ENCODE measurements around the gene AATF.

AATF gene

DNA sequence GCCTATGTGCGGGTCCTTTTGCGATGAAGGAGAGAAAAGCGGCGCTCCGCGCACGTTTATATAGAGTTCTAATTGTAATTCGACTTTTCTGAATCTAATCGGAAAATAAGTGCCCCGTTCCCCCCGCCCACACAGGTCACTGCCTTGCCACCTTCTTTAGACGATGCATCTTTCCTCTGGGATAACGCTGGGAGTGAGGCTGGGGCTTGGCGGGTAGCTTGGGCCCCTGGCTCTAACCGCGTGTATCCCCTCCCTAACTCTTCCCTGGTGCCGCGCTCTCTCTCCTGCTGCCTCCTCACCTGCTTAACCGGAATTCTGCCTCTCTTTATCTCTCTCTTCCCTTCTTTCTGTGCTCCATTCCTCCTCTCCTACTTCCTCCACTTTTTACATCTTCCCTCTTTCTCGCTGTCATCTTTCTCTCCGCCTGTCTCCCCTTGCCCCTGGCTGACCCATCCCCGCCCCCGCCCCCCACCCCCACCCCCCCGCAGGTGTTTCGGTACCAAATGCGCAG lies 8.9 kb upstream of the AATF start:
- CTCF ChIA-PET: no interaction called here
- POLR2A ChIA-PET: no interaction called here
- TF ChIP-seq ZNF384 (IDR thresholded peaks at IDR 0.05) (no peak), ARNT (IDR thresholded peaks at IDR 0.05) (no peak), BHLHE40 (IDR thresholded peaks at IDR 0.05; ENCODE audit: borderline replicate concordance) (no peak), ELF4 (IDR thresholded peaks at IDR 0.05) (no peak), CTBP1 (IDR thresholded peaks at IDR 0.05; ENCODE audit: borderline replicate concordance) (no peak), FOXK2 (IDR thresholded peaks at IDR 0.05) (no peak), LEF1 (IDR thresholded peaks at IDR 0.05; ENCODE audit: borderline replicate concordance) (no peak), L3MBTL2 (conservative IDR thresholded peaks at IDR 0.05) (no peak), FOXM1 (IDR thresholded peaks at IDR 0.05; ENCODE audit: borderline replicate concordance) (no peak), HDGF (IDR thresholded peaks at IDR 0.05; ENCODE audit: borderline replicate concordance) (no peak), SUZ12 (IDR thresholded peaks at IDR 0.05) (no peak), TARDBP (IDR thresholded peaks at IDR 0.05) (no peak)
- TF ChIP-seq, protein P1, sequence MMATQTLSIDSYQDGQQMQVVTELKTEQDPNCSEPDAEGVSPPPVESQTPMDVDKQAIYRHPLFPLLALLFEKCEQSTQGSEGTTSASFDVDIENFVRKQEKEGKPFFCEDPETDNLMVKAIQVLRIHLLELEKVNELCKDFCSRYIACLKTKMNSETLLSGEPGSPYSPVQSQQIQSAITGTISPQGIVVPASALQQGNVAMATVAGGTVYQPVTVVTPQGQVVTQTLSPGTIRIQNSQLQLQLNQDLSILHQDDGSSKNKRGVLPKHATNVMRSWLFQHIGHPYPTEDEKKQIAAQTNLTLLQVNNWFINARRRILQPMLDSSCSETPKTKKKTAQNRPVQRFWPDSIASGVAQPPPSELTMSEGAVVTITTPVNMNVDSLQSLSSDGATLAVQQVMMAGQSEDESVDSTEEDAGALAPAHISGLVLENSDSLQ (IDR thresholded peaks at IDR 0.05): no peak
- no peak for DNase-seq (ENCODE audit: extremely low spot score)

DNA sequence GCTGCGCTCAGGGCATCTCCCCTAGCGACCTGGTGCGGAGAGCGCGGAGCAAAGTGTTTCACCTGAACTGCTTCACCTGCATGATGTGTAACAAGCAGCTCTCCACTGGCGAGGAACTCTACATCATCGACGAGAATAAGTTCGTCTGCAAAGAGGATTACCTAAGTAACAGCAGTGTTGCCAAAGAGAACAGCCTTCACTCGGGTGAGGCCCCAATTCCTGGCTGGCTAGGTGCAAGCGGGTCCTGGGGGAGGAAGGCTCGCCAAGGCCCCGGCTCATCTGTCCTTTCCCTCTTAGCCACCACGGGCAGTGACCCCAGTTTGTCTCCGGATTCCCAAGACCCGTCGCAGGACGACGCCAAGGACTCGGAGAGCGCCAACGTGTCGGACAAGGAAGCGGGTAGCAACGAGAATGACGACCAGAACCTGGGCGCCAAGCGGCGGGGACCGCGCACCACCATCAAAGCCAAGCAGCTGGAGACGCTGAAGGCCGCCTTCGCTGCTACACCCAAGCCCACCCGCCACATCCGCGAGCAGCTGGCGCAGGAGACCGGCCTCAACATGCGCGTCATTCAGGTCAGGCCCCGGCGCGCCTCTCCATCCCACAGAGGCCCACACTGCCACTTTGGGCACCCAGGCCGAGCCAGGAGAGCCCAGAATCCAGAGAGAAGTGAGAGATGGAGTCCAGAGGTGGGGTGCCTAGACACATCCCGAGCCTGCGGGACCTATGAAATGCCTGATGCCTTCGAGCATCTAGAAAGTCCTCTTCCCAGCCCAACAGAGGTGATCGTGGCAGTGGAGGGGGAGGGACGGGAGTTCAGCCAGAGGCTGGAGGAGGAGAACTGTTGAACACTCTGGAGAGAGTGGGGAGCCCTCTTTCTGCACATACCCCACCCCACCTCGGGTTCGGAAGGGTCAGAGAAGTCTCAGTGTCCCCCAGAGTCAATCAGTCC lies 8.2 kb upstream of the AATF start:
- DNase-seq (ENCODE audit: extremely low spot score): no peak
- ChIA-PET CTCF (no interaction called here), POLR2A (no interaction called here)
- TF ChIP-seq L3MBTL2 (conservative IDR thresholded peaks at IDR 0.05) (no peak), NFRKB (IDR thresholded peaks at IDR 0.05) (no peak), BHLHE40 (IDR thresholded peaks at IDR 0.05; ENCODE audit: borderline replicate concordance) (no peak), FOXM1 (IDR thresholded peaks at IDR 0.05; ENCODE audit: borderline replicate concordance) (no peak), ELF4 (IDR thresholded peaks at IDR 0.05) (no peak), SP1 (IDR thresholded peaks at IDR 0.05) (no peak), CTBP1 (IDR thresholded peaks at IDR 0.05; ENCODE audit: borderline replicate concordance) (no peak)

DNA sequence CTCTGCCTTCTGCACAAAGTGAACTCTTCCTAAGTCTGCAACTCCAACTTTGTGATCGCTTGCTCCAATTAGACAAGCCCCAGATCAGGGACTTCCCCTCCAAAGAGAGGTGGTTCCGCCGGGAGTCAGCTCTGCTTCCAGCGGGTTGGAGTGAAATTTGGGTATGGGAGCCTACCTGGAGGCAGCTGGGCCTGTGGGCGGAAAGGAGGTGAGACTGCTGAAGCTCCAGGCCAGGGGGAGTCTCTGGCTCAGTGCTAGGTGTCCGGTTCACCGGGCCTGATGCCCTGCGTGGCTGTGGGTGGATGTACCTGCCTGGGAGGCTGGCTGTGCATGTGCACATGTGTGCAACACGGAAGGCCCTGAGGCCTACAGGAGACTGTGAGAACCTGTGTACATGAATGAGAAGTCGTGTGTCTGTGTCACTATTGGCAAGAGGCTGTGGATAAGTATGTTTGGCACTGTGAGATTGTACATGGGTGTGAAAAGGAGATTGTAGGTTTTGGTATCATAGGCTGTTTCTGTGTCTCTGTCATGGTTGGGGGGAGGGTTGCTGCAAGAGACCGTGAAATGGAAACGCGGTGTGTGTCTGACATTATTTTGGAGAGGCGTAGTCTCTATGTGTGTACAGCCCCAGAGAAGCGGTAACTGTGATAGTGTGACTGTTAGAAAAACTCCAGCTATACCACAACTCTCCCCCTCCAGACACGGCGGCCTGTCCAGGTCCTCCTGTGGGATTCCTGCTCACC lies 7.3 kb upstream of the AATF start:
- ChIA-PET CTCF (no interaction called here), POLR2A (no interaction called here)
- DNase-seq (ENCODE audit: extremely low spot score): no peak
- TF ChIP-seq, protein P1 (IDR thresholded peaks at IDR 0.05): no peak
- TF ChIP-seq ARNT (IDR thresholded peaks at IDR 0.05): no peak
- TF ChIP-seq LEF1 (IDR thresholded peaks at IDR 0.05; ENCODE audit: borderline replicate concordance): no peak
- no peak for TF ChIP-seq FOXK2 (IDR thresholded peaks at IDR 0.05)
- TF ChIP-seq ELF4 (IDR thresholded peaks at IDR 0.05): no peak
- no peak for TF ChIP-seq HDGF (IDR thresholded peaks at IDR 0.05; ENCODE audit: borderline replicate concordance)
- TF ChIP-seq BHLHE40 (IDR thresholded peaks at IDR 0.05; ENCODE audit: borderline replicate concordance): no peak
- no peak for TF ChIP-seq TARDBP (IDR thresholded peaks at IDR 0.05)
- TF ChIP-seq CTBP1 (IDR thresholded peaks at IDR 0.05; ENCODE audit: borderline replicate concordance): no peak
- TF ChIP-seq ZNF384 (IDR thresholded peaks at IDR 0.05): no peak
- TF ChIP-seq FOXM1 (IDR thresholded peaks at IDR 0.05; ENCODE audit: borderline replicate concordance): no peak
- no peak for TF ChIP-seq L3MBTL2 (conservative IDR thresholded peaks at IDR 0.05)
- TF ChIP-seq FOXA1 (IDR thresholded peaks at IDR 0.05): no peak
- no peak for TF ChIP-seq SP1 (IDR thresholded peaks at IDR 0.05)
- no peak for TF ChIP-seq SUZ12 (IDR thresholded peaks at IDR 0.05)

DNA sequence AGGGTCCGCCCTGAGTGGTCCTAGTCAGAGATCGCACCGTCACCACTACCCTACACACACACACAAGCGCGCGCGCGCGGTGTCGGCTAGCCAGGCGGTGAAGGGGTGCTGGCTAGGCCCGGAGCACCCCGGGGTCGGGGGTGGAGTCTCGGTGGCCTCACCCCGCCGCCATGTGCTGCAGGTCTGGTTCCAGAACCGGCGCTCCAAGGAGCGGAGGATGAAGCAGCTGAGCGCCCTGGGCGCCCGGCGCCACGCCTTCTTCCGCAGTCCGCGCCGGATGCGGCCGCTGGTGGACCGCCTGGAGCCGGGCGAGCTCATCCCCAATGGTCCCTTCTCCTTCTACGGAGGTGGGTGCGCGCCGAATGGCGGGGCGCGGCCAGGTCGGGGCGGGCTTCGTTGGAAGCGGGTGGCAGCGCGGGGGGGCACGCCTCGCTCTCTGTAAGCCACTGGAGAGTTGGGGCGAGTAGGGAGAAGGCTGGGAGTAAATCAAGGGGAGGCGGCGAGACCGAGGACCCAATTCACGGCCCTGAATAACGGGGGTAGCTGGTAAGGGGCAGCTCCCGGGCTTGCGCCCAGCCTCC lies 6.6 kb upstream of the AATF start:
- DNase-seq (ENCODE audit: extremely low spot score): no peak
- ChIA-PET CTCF (no interaction called here), POLR2A (no interaction called here)
- TF ChIP-seq FOXA1 (IDR thresholded peaks at IDR 0.05) (no peak), CTBP1 (IDR thresholded peaks at IDR 0.05; ENCODE audit: borderline replicate concordance) (no peak), FOXM1 (IDR thresholded peaks at IDR 0.05; ENCODE audit: borderline replicate concordance) (no peak), FOXK2 (IDR thresholded peaks at IDR 0.05) (no peak), ARNT (IDR thresholded peaks at IDR 0.05) (no peak), SP1 (IDR thresholded peaks at IDR 0.05) (no peak), HDGF (IDR thresholded peaks at IDR 0.05; ENCODE audit: borderline replicate concordance) (no peak)

GRCh38 chr17:36942631-36943125 lies 6.1 kb upstream of the AATF start:
- TF ChIP-seq CTBP1 (IDR thresholded peaks at IDR 0.05; ENCODE audit: borderline replicate concordance) (no peak), SUZ12 (IDR thresholded peaks at IDR 0.05) (no peak), BHLHE40 (IDR thresholded peaks at IDR 0.05; ENCODE audit: borderline replicate concordance) (no peak), FOXK2 (IDR thresholded peaks at IDR 0.05) (no peak)
- ChIA-PET POLR2A (no interaction called here), CTCF (no interaction called here)
- no peak for DNase-seq (ENCODE audit: extremely low spot score)
